Upper lobe of right lung (tissue), 1 donor: ENCODE results near the gene GPR137. TPM values are rescaled to one million over a fixed set of nuclear protein-coding genes. Genes with fewer than 3 reads are reported as not detected.
"Not testable (repeated sequence)": the region's sequence is repeated elsewhere in the genome, so short reads cannot be mapped to it uniquely, and the experiment has no call there.

Source experiments
- ATAC-seq: fragments of 200-7000 bp; cut with Tn5 transposase; one replicate; pipeline ENCODE4 v1.9.1; 2020; ENCODE audit warnings: mild to moderate bottlenecking, moderate library complexity
- DNase-seq: peaks from one replicate; pipeline ENCODE4 v3.0.0-alpha.2; 2020
- H3K27ac ChIP-seq: fragments of 200-600 bp; one replicate; pipeline ENCODE4 v1.8.0; 2022
- H3K27me3 ChIP-seq: fragments of 200-600 bp; one replicate; pipeline ENCODE4 v1.8.0; 2022; ENCODE audit warnings: mild to moderate bottlenecking
- H3K36me3 ChIP-seq: fragments of 200-600 bp; one replicate; pipeline ENCODE4 v1.8.0; 2022
- H3K4me1 ChIP-seq: fragments of 200-600 bp; one replicate; pipeline ENCODE4 v1.8.0; 2022
- H3K4me3 ChIP-seq: fragments of 200-600 bp; one replicate; pipeline ENCODE4 v1.8.0; 2022; ENCODE audit warnings: mild to moderate bottlenecking
- H3K9me3 ChIP-seq: fragments of 200-600 bp; one replicate; pipeline ENCODE4 v1.8.0; 2022
- CTCF ChIP-seq: fragments of 200-600 bp; IDR thresholded peaks from one replicate; pipeline ENCODE4 v1.8.0; 2022; ENCODE audit warnings: antibody characterized with exemption
- intact Hi-C: fragments of 100-400 bp; cut with DNase I; formaldehyde crosslinking; loops from one replicate; pipeline ENCODE4 v1.11.0; 2022
- total RNA-seq: library from RNA; stranded (reverse); fragmentation: NEBNext Ultra II Directional; extraction: Animal tissue kit (Norgen Biotek cat#: 25700); gene quantifications from one replicate; pipeline ENCODE4 v1.2.1, GENCODE V29; 2021
- donor health status: DM: no; HTN: yes; CAD: no; lungs with severe emphysema.

GPR137 gene
- total RNA-seq, 1 donor from 2014 or later: 38.6 TPM

- DNase-seq: peak; percentile 91
- Histone ChIP-seq H3K4me1 (peaks cover 18% of the 10 kb centered on the region), H3K27ac (peak overlapping the region; percentile 85), H3K27me3 (no peaks in the 10 kb centered on the region), H3K4me3 (peak overlapping the region; percentile 70), H3K36me3 (peaks cover 7% of the 10 kb centered on the region), H3K9me3 (no peaks in the 10 kb centered on the region)
- TF ChIP-seq CTCF: peak; percentile 35
- intact Hi-C loops: no loop called here
- ATAC-seq: peak; percentile 46
These were observed 20.3 kb downstream of the GPR137 start for GRCh38 chr11:64305691-64306562.

GRCh38 chr11:64306563-64306875, 20.9 kb downstream of the GPR137 start:
- H3K27ac ChIP-seq: peak overlapping the region; percentile 85
- DNase-seq: no peak
- intact Hi-C loops: no loop called here

GRCh38 chr11:64306876-64307622, 21.4 kb downstream of the GPR137 start:
- DNase-seq: peak; percentile 86
- ATAC-seq: peak; percentile 1
- H3K36me3 ChIP-seq: peaks cover 7% of the 10 kb centered on the region

More at GRCh38 chr11:64306563-64306875, 20.9 kb downstream of the GPR137 start:
- TF ChIP-seq CTCF: no peak
- Histone ChIP-seq H3K36me3 (peaks cover 7% of the 10 kb centered on the region), H3K9me3 (no peaks in the 10 kb centered on the region), H3K27me3 (no peaks in the 10 kb centered on the region), H3K4me1 (peaks cover 18% of the 10 kb centered on the region), H3K4me3 (peak overlapping the region; percentile 70)
- no peak for ATAC-seq

GRCh38 chr11:64307795-64308194, 22.1 kb downstream of the GPR137 start:
- H3K36me3 ChIP-seq, intact Hi-C loops, DNase-seq, ATAC-seq, H3K4me3 ChIP-seq, H3K27me3 ChIP-seq, H3K27ac ChIP-seq, H3K9me3 ChIP-seq: not testable (repeated sequence)
- peaks cover 18% of the 10 kb centered on the region for H3K4me1 ChIP-seq

More at GRCh38 chr11:64306876-64307622, 21.4 kb downstream of the GPR137 start:
- no peaks in the 10 kb centered on the region for H3K9me3 ChIP-seq
- no peaks in the 10 kb centered on the region for H3K27me3 ChIP-seq
- peak overlapping the region; percentile 85 for H3K27ac ChIP-seq
- TF ChIP-seq CTCF: no peak
- peaks cover 18% of the 10 kb centered on the region for H3K4me1 ChIP-seq
- intact Hi-C loops: no loop called here
- peak overlapping the region; percentile 70 for H3K4me3 ChIP-seq

- Histone ChIP-seq H3K36me3 (peaks cover 26% of the 10 kb centered on the region), H3K9me3 (no peaks in the 10 kb centered on the region), H3K27me3 (no peaks in the 10 kb centered on the region), H3K27ac (peak overlapping the region; percentile 36), H3K4me3 (no peak overlapping the region), H3K4me1 (peaks cover 11% of the 10 kb centered on the region)
- DNase-seq (no peak), ATAC-seq (no peak)
- TF ChIP-seq CTCF: no peak
- intact Hi-C loops: no loop called here
These were observed 27.3 kb downstream of the GPR137 start for GRCh38 chr11:64312947-64313346.
